Esophagus mucosa (tissue), 1 donor: ENCODE data around the gene GRIK2. TPM values are rescaled to one million over a fixed set of nuclear protein-coding genes. Genes with fewer than 3 reads are reported as not detected.

Source experiments
- ATAC-seq: fragments of 200-7000 bp; cut with Tn5 transposase; one replicate; pipeline ENCODE4 v1.9.1; 2020
- total RNA-seq: library from RNA; stranded (reverse); gene quantifications from one replicate; pipeline ENCODE4 v1.2.4, GENCODE V29; 2023
- donor health status: DM: yes; HTN: yes; CAD: no.

GRIK2 gene
- total RNA-seq, 1 donor from 2014 or later: 0.44 TPM

GRCh38 chr6:101640131-101640530, 246.6 kb downstream of the GRIK2 start:
- no peak for ATAC-seq

- no peak for ATAC-seq
These were observed 252.3 kb downstream of the GRIK2 start for GRCh38 chr6:101645770-101646169.

- ATAC-seq: no peak
These were observed 257.0 kb downstream of the GRIK2 start for GRCh38 chr6:101650402-101651100.

- no peak for ATAC-seq
These were observed 258.6 kb downstream of the GRIK2 start for GRCh38 chr6:101652079-101652478.

GRCh38 chr6:101655109-101655508, 261.6 kb downstream of the GRIK2 start:
- ATAC-seq: no peak

GRCh38 chr6:101662111-101662897, 268.8 kb downstream of the GRIK2 start:
- ATAC-seq: no peak

GRCh38 chr6:101663100-101663499, 269.6 kb downstream of the GRIK2 start:
- ATAC-seq: no peak

GRCh38 chr6:101666256-101666655, 272.7 kb downstream of the GRIK2 start:
- ATAC-seq: peak; percentile 72

GRCh38 chr6:101668496-101669030, 275.1 kb downstream of the GRIK2 start:
- peak; percentile 95 for ATAC-seq

GRCh38 chr6:101676187-101676586, 282.7 kb downstream of the GRIK2 start:
- ATAC-seq: no peak

GRCh38 chr6:101682937-101683336, 289.4 kb downstream of the GRIK2 start:
- ATAC-seq: no peak

- no peak for ATAC-seq
These were observed 290.4 kb downstream of the GRIK2 start for GRCh38 chr6:101683884-101684283.

- no peak for ATAC-seq
These were observed 293.1 kb downstream of the GRIK2 start for GRCh38 chr6:101686653-101687052.

- ATAC-seq: no peak
These were observed 295.6 kb downstream of the GRIK2 start for GRCh38 chr6:101689156-101689555.

GRCh38 chr6:101689695-101690094, 296.2 kb downstream of the GRIK2 start:
- ATAC-seq: no peak

GRCh38 chr6:101700655-101701054, 307.1 kb downstream of the GRIK2 start:
- no peak for ATAC-seq

GRCh38 chr6:101703311-101703710, 309.8 kb downstream of the GRIK2 start:
- ATAC-seq: no peak

GRCh38 chr6:101705866-101706265, 312.4 kb downstream of the GRIK2 start:
- no peak for ATAC-seq

- ATAC-seq: no peak
These were observed 313.1 kb downstream of the GRIK2 start for GRCh38 chr6:101706576-101706975.

GRCh38 chr6:101711518-101711917, 318.0 kb downstream of the GRIK2 start:
- ATAC-seq: no peak

- no peak for ATAC-seq
These were observed 322.9 kb downstream of the GRIK2 start for GRCh38 chr6:101716387-101716786.

GRCh38 chr6:101716810-101717209, 323.3 kb downstream of the GRIK2 start:
- ATAC-seq: no peak

GRCh38 chr6:101719521-101719920, 326.0 kb downstream of the GRIK2 start:
- no peak for ATAC-seq

GRCh38 chr6:101722471-101722870, 329.0 kb downstream of the GRIK2 start:
- ATAC-seq: no peak
